Mesenchymal stem cell (in vitro differentiated cells and primary cell): ENCODE results near the gene LAYN.
A peak's percentile ranks its signal among the peaks of the same experiment; 100 is the strongest.

ENCODE experiments used
- DNase-seq: peaks from one replicate; pipeline ENCODE4 v3.0.0-alpha.2; 2013
- H2AFZ ChIP-seq: one replicate; pipeline ENCODE4 v1.6.1; 2013; ENCODE audit warnings: low read depth, mild to moderate bottlenecking, control low read depth, inconsistent platforms, low read length, moderate library complexity
- H2AK5ac ChIP-seq: 2 replicates; pipeline ENCODE4 v1.6.1; 2013; ENCODE audit warnings: low read length, moderate library complexity, mild to moderate bottlenecking, inconsistent platforms; ENCODE audit not compliant: severe bottlenecking
- H2BK120ac ChIP-seq: one replicate; pipeline ENCODE4 v1.6.1; 2013; ENCODE audit warnings: low read depth, mild to moderate bottlenecking, inconsistent platforms, low read length, moderate library complexity
- H2BK12ac ChIP-seq, 2 experiments: one replicate each; pipeline ENCODE4 v1.6.1; 2013; ENCODE audit warnings: inconsistent platforms in 2 of 2, low read length in 2 of 2, mild to moderate bottlenecking in 2 of 2, moderate library complexity in 2 of 2, control low read depth in 1 of 2
- H2BK15ac ChIP-seq: one replicate; pipeline ENCODE4 v1.6.1; 2013; ENCODE audit warnings: mild to moderate bottlenecking, low read depth, inconsistent platforms; ENCODE audit not compliant: poor library complexity, severe bottlenecking
- H2BK5ac ChIP-seq: 2 replicates; pipeline ENCODE4 v1.6.1; 2013; ENCODE audit warnings: low read depth, mild to moderate bottlenecking, low read length, control low read depth, inconsistent platforms; ENCODE audit not compliant: poor library complexity, severe bottlenecking
- H3K14ac ChIP-seq, 2 experiments: one replicate each; pipeline ENCODE4 v1.6.1; 2013; ENCODE audit warnings: inconsistent platforms in 2 of 2, low read length in 2 of 2, control low read depth in 1 of 2, mild to moderate bottlenecking in 1 of 2, moderate library complexity in 1 of 2
- H3K18ac ChIP-seq, 2 experiments: one replicate each; pipeline ENCODE4 v1.6.1; 2013; ENCODE audit warnings: inconsistent platforms in 2 of 2, low read length in 2 of 2, control low read depth in 1 of 2, low read depth in 1 of 2, mild to moderate bottlenecking in 1 of 2
- H3K23ac ChIP-seq, 2 experiments: one replicate each; pipeline ENCODE4 v1.6.1; 2013; ENCODE audit warnings: inconsistent platforms in 2 of 2, low read length in 2 of 2, mild to moderate bottlenecking in 2 of 2, moderate library complexity in 2 of 2, control low read depth in 1 of 2
- H3K27ac ChIP-seq: 2 replicates; pipeline ENCODE4 v1.5.1; 2013; ENCODE audit warnings: mild to moderate bottlenecking, moderate library complexity, low read length, control low read depth, inconsistent platforms; ENCODE audit not compliant: poor library complexity, severe bottlenecking
- H3K27me3 ChIP-seq, 2 experiments: 2 replicates each; pipeline versions ENCODE4 v1.6.1 to v1.7.0; 2013; ENCODE audit warnings: low read length in 2 of 2, mild to moderate bottlenecking in 2 of 2, moderate library complexity in 2 of 2, control low read depth in 1 of 2, inconsistent platforms in 1 of 2; ENCODE audit not compliant: control insufficient read depth in 1 of 2, insufficient read depth in 1 of 2
- H3K36me3 ChIP-seq, 2 experiments: 2 replicates each; pipeline versions ENCODE4 v1.6.1 to v1.7.0; 2013; ENCODE audit warnings: low read length in 2 of 2, control low read depth in 1 of 2, inconsistent platforms in 1 of 2, low read depth in 1 of 2, mild to moderate bottlenecking in 1 of 2; ENCODE audit not compliant: insufficient read depth in 2 of 2, control insufficient read depth in 1 of 2
- H3K4ac ChIP-seq, 2 experiments: one replicate each; pipeline ENCODE4 v1.6.1; 2013; ENCODE audit warnings: inconsistent platforms in 2 of 2, low read length in 2 of 2, mild to moderate bottlenecking in 2 of 2, moderate library complexity in 2 of 2, control low read depth in 1 of 2, low read depth in 1 of 2
- H3K4me1 ChIP-seq: 2 replicates; pipeline ENCODE4 v1.6.1; 2013; ENCODE audit warnings: low read depth, low read length, control low read depth; ENCODE audit not compliant: control insufficient read depth, insufficient read depth
- H3K4me2 ChIP-seq: 2 replicates; pipeline ENCODE4 v1.6.1; 2013; ENCODE audit warnings: low read length, mild to moderate bottlenecking, inconsistent platforms; ENCODE audit not compliant: poor library complexity, severe bottlenecking
- H3K4me3 ChIP-seq, 2 experiments: 2 replicates each; pipeline versions ENCODE4 v1.5.1 to v1.7.0; 2013; ENCODE audit warnings: low read length in 2 of 2, mild to moderate bottlenecking in 2 of 2, control low read depth in 1 of 2, low read depth in 1 of 2; ENCODE audit not compliant: insufficient read depth in 1 of 2
- H3K79me1 ChIP-seq: replicated peaks from 2 replicates; pipeline ENCODE4 v1.6.1; 2013; ENCODE audit warnings: mild to moderate bottlenecking, control low read depth, low read length, inconsistent platforms; ENCODE audit not compliant: poor library complexity, severe bottlenecking
- H3K9ac ChIP-seq: 2 replicates; pipeline ENCODE4 v1.7.0; 2013; ENCODE audit warnings: mild to moderate bottlenecking, low read length, moderate library complexity
- H3K9me3 ChIP-seq: 2 replicates; pipeline ENCODE4 v1.7.0; 2013; ENCODE audit warnings: mild to moderate bottlenecking, low read length; ENCODE audit not compliant: control insufficient read depth
- H4K8ac ChIP-seq: one replicate; pipeline ENCODE4 v1.6.1; 2013; ENCODE audit warnings: inconsistent platforms, mild to moderate bottlenecking, low read length, moderate library complexity
- H4K91ac ChIP-seq: one replicate; pipeline ENCODE4 v1.6.1; 2013; ENCODE audit warnings: mild to moderate bottlenecking, low read length, inconsistent platforms
- WGBS: methylation state at CpG from one replicate; pipeline ENCODE4 v1.1.7; 2013; ENCODE audit warnings: mixed read lengths; 5-methylcytosine and 5-hydroxymethylcytosine counted together

The LAYN gene

GRCh38 chr11:111555255-111555654 lies 14.7 kb downstream of the LAYN start:
- Histone ChIP-seq H3K9ac (no peak overlapping the region), H2BK12ac (no peak overlapping the region), H3K4ac (no peak overlapping the region), H3K14ac (no peak overlapping the region), H2BK15ac (no peak overlapping the region), H3K4me2 (no peak overlapping the region), H3K27ac (peak overlapping the region; percentile 4), H3K4me1 (peaks cover 4% of the 10 kb centered on the region), H2AFZ (no peak overlapping the region), H2BK5ac (no peak overlapping the region), H3K4me3 (no peak overlapping the region), H2BK120ac (no peak overlapping the region), H3K79me1 (peaks cover 10% of the 10 kb centered on the region), H3K18ac (no peak overlapping the region), H2AK5ac (peak overlapping the region; percentile 26), H3K9me3 (no peaks in the 10 kb centered on the region), H3K27me3 (no peaks in the 10 kb centered on the region), H4K8ac (no peak overlapping the region), H3K36me3 (peaks cover 13 to 27% of the 10 kb centered on the region in 2 experiments), H4K91ac (no peak overlapping the region), H3K23ac (no peak overlapping the region)
- DNase-seq: no peak

GRCh38 chr11:111557425-111558111 lies 17.0 kb downstream of the LAYN start:
- Histone ChIP-seq H3K4ac (no peak overlapping the region), H3K14ac (no peak overlapping the region), H2BK15ac (no peak overlapping the region), H3K4me1 (peaks cover 9% of the 10 kb centered on the region), H2BK120ac (no peak overlapping the region), H3K9me3 (no peaks in the 10 kb centered on the region), H2BK12ac (no peak overlapping the region), H2BK5ac (peak overlapping the region; percentile 12), H3K36me3 (peaks cover 13 to 21% of the 10 kb centered on the region in 2 experiments), H2AFZ (no peak overlapping the region), H2AK5ac (no peak overlapping the region), H3K4me2 (no peak overlapping the region), H4K8ac (no peak overlapping the region), H3K27ac (peak overlapping the region; percentile 91), H3K27me3 (no peaks in the 10 kb centered on the region), H3K4me3 (peak overlapping the region in 1 of 2 experiments; percentile 25), H4K91ac (no peak overlapping the region), H3K23ac (no peak overlapping the region), H3K79me1 (peaks cover 8% of the 10 kb centered on the region), H3K18ac (peak overlapping the region; percentile 16 to 34), H3K9ac (peak overlapping the region; percentile 84)
- DNase-seq: peak; percentile 94
- 50% methylated on average over 2 of the region's 5 CpGs for WGBS

GRCh38 chr11:111559800-111560464 lies 19.4 kb downstream of the LAYN start:
- Histone ChIP-seq H3K9ac (peak overlapping the region; percentile 7), H3K4ac (no peak overlapping the region), H4K91ac (peak overlapping the region; percentile 20), H2BK12ac (no peak overlapping the region), H3K23ac (no peak overlapping the region), H3K79me1 (peaks cover 8% of the 10 kb centered on the region), H3K27ac (no peak overlapping the region), H2BK5ac (no peak overlapping the region), H3K27me3 (no peaks in the 10 kb centered on the region), H2AK5ac (peak overlapping the region; percentile 74), H2BK120ac (no peak overlapping the region), H3K4me1 (peaks cover 11% of the 10 kb centered on the region), H3K9me3 (no peaks in the 10 kb centered on the region), H4K8ac (peak overlapping the region; percentile 31), H3K4me2 (no peak overlapping the region), H3K14ac (no peak overlapping the region), H3K4me3 (no peak overlapping the region), H3K18ac (no peak overlapping the region), H2BK15ac (no peak overlapping the region), H2AFZ (no peak overlapping the region), H3K36me3 (peaks cover 13 to 29% of the 10 kb centered on the region in 2 experiments)
- WGBS: 88% methylated on average over 11 of the region's 11 CpGs
- no peak for DNase-seq

- Histone ChIP-seq H3K4ac (no peak overlapping the region), H3K9me3 (no peaks in the 10 kb centered on the region), H2BK5ac (no peak overlapping the region), H2BK12ac (no peak overlapping the region), H2BK15ac (no peak overlapping the region), H3K9ac (peak overlapping the region; percentile 75), H3K36me3 (peaks cover 13 to 25% of the 10 kb centered on the region in 2 experiments), H2AFZ (no peak overlapping the region), H3K4me1 (peaks cover 11% of the 10 kb centered on the region), H2BK120ac (no peak overlapping the region), H2AK5ac (peak overlapping the region; percentile 77), H4K91ac (no peak overlapping the region), H3K4me2 (no peak overlapping the region), H3K27me3 (no peaks in the 10 kb centered on the region), H3K23ac (no peak overlapping the region), H3K18ac (no peak overlapping the region), H3K79me1 (peaks cover 8% of the 10 kb centered on the region), H3K4me3 (no peak overlapping the region), H3K14ac (no peak overlapping the region), H3K27ac (peak overlapping the region; percentile 86), H4K8ac (no peak overlapping the region)
- 98% methylated on average over 3 of the region's 3 CpGs for WGBS
- DNase-seq: no peak
Measured at GRCh38 chr11:111560800-111561199, 20.3 kb downstream of the LAYN start.
